ENCODE results near the gene BSDC1.

DNA sequence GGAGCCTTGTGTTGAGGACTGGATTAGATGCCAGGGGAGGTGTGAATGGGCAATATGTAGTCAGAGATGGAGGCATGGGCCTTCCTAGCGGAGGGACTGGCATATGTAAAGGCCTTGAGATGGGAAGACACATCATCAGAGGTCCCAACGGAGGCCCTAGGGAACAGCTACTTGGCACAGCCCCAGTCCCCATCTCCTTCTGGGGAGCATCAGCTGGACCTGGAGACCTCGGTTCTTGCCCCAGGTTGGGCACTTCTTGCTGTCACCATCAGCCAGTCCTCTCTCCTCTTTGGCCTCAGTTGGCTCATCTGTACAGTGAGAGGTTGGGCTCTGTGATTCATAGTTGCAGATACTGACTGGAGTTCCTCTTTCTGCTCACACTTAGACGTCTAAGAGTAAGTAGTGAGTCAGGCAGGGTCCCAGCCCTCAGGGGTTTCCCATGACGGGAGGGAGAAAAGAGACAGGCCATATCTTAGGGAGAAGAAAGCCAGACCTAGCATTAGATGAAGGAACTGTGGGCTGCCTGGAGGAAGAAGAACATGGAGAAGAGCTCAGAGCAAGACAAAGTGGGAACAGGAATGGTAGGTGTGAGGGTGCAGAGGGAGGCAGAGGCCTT is 54.8 kb downstream of the BSDC1 start:
- TF ChIP-seq, protein P1, sequence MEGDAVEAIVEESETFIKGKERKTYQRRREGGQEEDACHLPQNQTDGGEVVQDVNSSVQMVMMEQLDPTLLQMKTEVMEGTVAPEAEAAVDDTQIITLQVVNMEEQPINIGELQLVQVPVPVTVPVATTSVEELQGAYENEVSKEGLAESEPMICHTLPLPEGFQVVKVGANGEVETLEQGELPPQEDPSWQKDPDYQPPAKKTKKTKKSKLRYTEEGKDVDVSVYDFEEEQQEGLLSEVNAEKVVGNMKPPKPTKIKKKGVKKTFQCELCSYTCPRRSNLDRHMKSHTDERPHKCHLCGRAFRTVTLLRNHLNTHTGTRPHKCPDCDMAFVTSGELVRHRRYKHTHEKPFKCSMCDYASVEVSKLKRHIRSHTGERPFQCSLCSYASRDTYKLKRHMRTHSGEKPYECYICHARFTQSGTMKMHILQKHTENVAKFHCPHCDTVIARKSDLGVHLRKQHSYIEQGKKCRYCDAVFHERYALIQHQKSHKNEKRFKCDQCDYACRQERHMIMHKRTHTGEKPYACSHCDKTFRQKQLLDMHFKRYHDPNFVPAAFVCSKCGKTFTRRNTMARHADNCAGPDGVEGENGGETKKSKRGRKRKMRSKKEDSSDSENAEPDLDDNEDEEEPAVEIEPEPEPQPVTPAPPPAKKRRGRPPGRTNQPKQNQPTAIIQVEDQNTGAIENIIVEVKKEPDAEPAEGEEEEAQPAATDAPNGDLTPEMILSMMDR (IDR thresholded peaks at IDR 0.05) = no peak
- TF ChIP-seq, protein P2, sequence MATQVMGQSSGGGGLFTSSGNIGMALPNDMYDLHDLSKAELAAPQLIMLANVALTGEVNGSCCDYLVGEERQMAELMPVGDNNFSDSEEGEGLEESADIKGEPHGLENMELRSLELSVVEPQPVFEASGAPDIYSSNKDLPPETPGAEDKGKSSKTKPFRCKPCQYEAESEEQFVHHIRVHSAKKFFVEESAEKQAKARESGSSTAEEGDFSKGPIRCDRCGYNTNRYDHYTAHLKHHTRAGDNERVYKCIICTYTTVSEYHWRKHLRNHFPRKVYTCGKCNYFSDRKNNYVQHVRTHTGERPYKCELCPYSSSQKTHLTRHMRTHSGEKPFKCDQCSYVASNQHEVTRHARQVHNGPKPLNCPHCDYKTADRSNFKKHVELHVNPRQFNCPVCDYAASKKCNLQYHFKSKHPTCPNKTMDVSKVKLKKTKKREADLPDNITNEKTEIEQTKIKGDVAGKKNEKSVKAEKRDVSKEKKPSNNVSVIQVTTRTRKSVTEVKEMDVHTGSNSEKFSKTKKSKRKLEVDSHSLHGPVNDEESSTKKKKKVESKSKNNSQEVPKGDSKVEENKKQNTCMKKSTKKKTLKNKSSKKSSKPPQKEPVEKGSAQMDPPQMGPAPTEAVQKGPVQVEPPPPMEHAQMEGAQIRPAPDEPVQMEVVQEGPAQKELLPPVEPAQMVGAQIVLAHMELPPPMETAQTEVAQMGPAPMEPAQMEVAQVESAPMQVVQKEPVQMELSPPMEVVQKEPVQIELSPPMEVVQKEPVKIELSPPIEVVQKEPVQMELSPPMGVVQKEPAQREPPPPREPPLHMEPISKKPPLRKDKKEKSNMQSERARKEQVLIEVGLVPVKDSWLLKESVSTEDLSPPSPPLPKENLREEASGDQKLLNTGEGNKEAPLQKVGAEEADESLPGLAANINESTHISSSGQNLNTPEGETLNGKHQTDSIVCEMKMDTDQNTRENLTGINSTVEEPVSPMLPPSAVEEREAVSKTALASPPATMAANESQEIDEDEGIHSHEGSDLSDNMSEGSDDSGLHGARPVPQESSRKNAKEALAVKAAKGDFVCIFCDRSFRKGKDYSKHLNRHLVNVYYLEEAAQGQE (IDR thresholded peaks at IDR 0.05; ENCODE audit: insufficient read depth in 1 of 2, low read depth in 2 of 2, low read length in 1 of 2) = no peak
